Smooth muscle cell (in vitro differentiated cells): Measurements from ENCODE around the gene TESK2. TPM values are rescaled to one million over a fixed set of nuclear protein-coding genes. Genes with fewer than 3 reads are reported as not detected.

Experiments
- DNase-seq: peaks from one replicate; lab custom pipeline; 2025; ENCODE audit not compliant: unreplicated experiment; lab: John Stamatoyannopoulos, UW
- H2AFZ ChIP-seq: fragments of 200-600 bp; sonication (generic); 2 replicates; pipeline ENCODE4 v1.6.0; 2016; ENCODE audit warnings: antibody characterized with exemption, low read depth, mild to moderate bottlenecking
- H3F3A ChIP-seq: fragments of 200-600 bp; sonication (generic); 2 replicates; pipeline ENCODE4 v1.6.0; 2017; ENCODE audit warnings: antibody characterized with exemption, low read depth
- H3K27ac ChIP-seq: fragments of 200-600 bp; sonication (generic); 2 replicates; pipeline ENCODE4 v1.5.1; 2016; ENCODE audit warnings: low read depth, mild to moderate bottlenecking
- H3K27me3 ChIP-seq: fragments of 200-600 bp; sonication (generic); 2 replicates; pipeline ENCODE4 v1.6.1; 2016; ENCODE audit warnings: low read depth, mild to moderate bottlenecking
- H3K36me3 ChIP-seq: fragments of 200-600 bp; sonication (generic); 2 replicates; pipeline ENCODE4 v1.5.1; 2016; ENCODE audit warnings: low read depth
- H3K4me1 ChIP-seq: fragments of 200-600 bp; sonication (generic); 2 replicates; pipeline ENCODE4 v1.5.1; 2016; ENCODE audit warnings: low read depth
- H3K4me2 ChIP-seq: fragments of 200-600 bp; sonication (generic); 2 replicates; pipeline ENCODE4 v1.6.0; 2016; ENCODE audit warnings: mild to moderate bottlenecking
- H3K4me3 ChIP-seq: fragments of 200-600 bp; sonication (generic); 2 replicates; pipeline ENCODE4 v1.5.1; 2016; ENCODE audit warnings: mild to moderate bottlenecking
- H3K79me2 ChIP-seq: fragments of 200-600 bp; sonication (generic); 2 replicates; pipeline ENCODE4 v1.6.0; 2016; ENCODE audit warnings: low read depth, mild to moderate bottlenecking
- H3K9ac ChIP-seq: fragments of 200-600 bp; sonication (generic); 2 replicates; pipeline ENCODE4 v1.6.0; 2016; ENCODE audit warnings: low read depth
- H3K9me3 ChIP-seq: fragments of 200-600 bp; sonication (generic); replicated peaks from 2 replicates; pipeline ENCODE4 v1.5.1; 2016; ENCODE audit warnings: low read depth
- H4K20me1 ChIP-seq: fragments of 200-600 bp; sonication (generic); 2 replicates; pipeline ENCODE4 v1.6.0; 2016; ENCODE audit warnings: low read depth
- CTCF ChIP-seq: fragments of 200-600 bp; sonication (generic); IDR thresholded peaks from 2 replicates; pipeline ENCODE4 v1.5.1; 2017; ENCODE audit warnings: borderline replicate concordance, mild to moderate bottlenecking, antibody characterized with exemption; ENCODE audit not compliant: insufficient read depth, poor library complexity, severe bottlenecking
- WGBS: methylation state at CpG from one replicate; pipeline ENCODE4 v1.1.7; 2016; ENCODE audit warnings: low lambda C conversion rate; 5-methylcytosine and 5-hydroxymethylcytosine counted together
- polyA plus RNA-seq: library from polyadenylated mRNA; unstranded; fragments of >200 nt; fragmentation: Nextera tagmentation; extraction: Ambion mirVana; gene quantifications from 2 replicates; pipeline ENCODE4 v1.2.1, GENCODE V29; 2016
- total RNA-seq: library from RNA; depleted of rRNA; stranded (reverse); fragments of >200 nt; gene quantifications from 2 replicates; pipeline ENCODE4 v1.2.3, GENCODE V29; 2014

Gene TESK2
- total and polyA plus RNA-seq, 2 experiments from 2014 or later, result 1.3 to 4.3 TPM

- Histone ChIP-seq H3K9ac (no peak overlapping the region), H3F3A (peaks cover 21% of the 10 kb centered on the region), H3K4me2 (no peak overlapping the region), H2AFZ (no peak overlapping the region), H3K9me3 (no peaks in the 10 kb centered on the region), H3K27me3 (no peaks in the 10 kb centered on the region), H3K27ac (no peak overlapping the region), H3K4me3 (no peak overlapping the region), H3K4me1 (peaks cover 1% of the 10 kb centered on the region), H4K20me1 (peaks cover 15% of the 10 kb centered on the region), H3K36me3 (peaks cover 8% of the 10 kb centered on the region), H3K79me2 (no peaks in the 10 kb centered on the region)
- TF ChIP-seq CTCF, result no peak
- WGBS, result 96% methylated on average over 4 of the region's 4 CpGs
- no peak for DNase-seq
These were observed 16.9 kb upstream of the TESK2 start for GRCh38 chr1:45507893-45508292.

GRCh38 chr1:45507195-45507594 is 16.2 kb upstream of the TESK2 start:
- DNase-seq, result no peak
- H2AFZ ChIP-seq, result no peak overlapping the region
- H3K9me3 ChIP-seq, result no peaks in the 10 kb centered on the region
- H3K9ac ChIP-seq, result no peak overlapping the region
- H3K4me1 ChIP-seq, result no peaks in the 10 kb centered on the region
- H3K4me3 ChIP-seq, result no peak overlapping the region
- peaks cover 8% of the 10 kb centered on the region for H3K36me3 ChIP-seq
- no peak for TF ChIP-seq CTCF
- 96% methylated on average over 6 of the region's 6 CpGs for WGBS
- no peak overlapping the region for H3K4me2 ChIP-seq
- H3F3A ChIP-seq, result peaks cover 19% of the 10 kb centered on the region
- peaks cover 8% of the 10 kb centered on the region for H4K20me1 ChIP-seq
- H3K27me3 ChIP-seq, result no peaks in the 10 kb centered on the region
- H3K27ac ChIP-seq, result no peak overlapping the region
- H3K79me2 ChIP-seq, result no peaks in the 10 kb centered on the region

GRCh38 chr1:45503462-45504360 is 12.7 kb upstream of the TESK2 start:
- H3K79me2 ChIP-seq, result no peaks in the 10 kb centered on the region
- H3K9me3 ChIP-seq, result no peaks in the 10 kb centered on the region
- H4K20me1 ChIP-seq, result no peaks in the 10 kb centered on the region
- H3K36me3 ChIP-seq, result no peaks in the 10 kb centered on the region
- no peak overlapping the region for H3K9ac ChIP-seq
- H3K4me3 ChIP-seq, result no peak overlapping the region
- H2AFZ ChIP-seq, result no peak overlapping the region
- 93% methylated on average over 14 of the region's 14 CpGs for WGBS
- no peak overlapping the region for H3K27ac ChIP-seq
- TF ChIP-seq CTCF, result no peak
- peaks cover 7% of the 10 kb centered on the region for H3F3A ChIP-seq
- H3K4me1 ChIP-seq, result peaks cover 8% of the 10 kb centered on the region
- H3K27me3 ChIP-seq, result no peaks in the 10 kb centered on the region
- no peak overlapping the region for H3K4me2 ChIP-seq
- DNase-seq, result no peak

- no peak overlapping the region for H3K27ac ChIP-seq
- DNase-seq, result no peak
- H2AFZ ChIP-seq, result no peak overlapping the region
- no peaks in the 10 kb centered on the region for H3K79me2 ChIP-seq
- 100% methylated on average over 2 of the region's 2 CpGs for WGBS
- no peak overlapping the region for H3K4me2 ChIP-seq
- peaks cover 8% of the 10 kb centered on the region for H3K4me1 ChIP-seq
- no peak overlapping the region for H3K9ac ChIP-seq
- H3K9me3 ChIP-seq, result no peaks in the 10 kb centered on the region
- no peaks in the 10 kb centered on the region for H3F3A ChIP-seq
- H3K4me3 ChIP-seq, result no peak overlapping the region
- no peaks in the 10 kb centered on the region for H3K27me3 ChIP-seq
- H4K20me1 ChIP-seq, result no peaks in the 10 kb centered on the region
- TF ChIP-seq CTCF, result no peak
- no peaks in the 10 kb centered on the region for H3K36me3 ChIP-seq
These were observed 10.5 kb upstream of the TESK2 start for GRCh38 chr1:45501505-45501859.
